Stimulated activated CD8-positive, alpha-beta memory T cell treated with anti-CD3 and anti-CD28 coated beads, Interleukin-7, amount 100 ng/mL, for 24 hours (primary cell): ENCODE data around the gene EXD2.
"Not testable (repeated sequence)": the region's sequence is repeated elsewhere in the genome, so short reads cannot be mapped to it uniquely, and the experiment has no call there.

ENCODE experiments used
- DNase-seq: peaks from one replicate; pipeline ENCODE4 v3.0.0-alpha.2; 2020; ENCODE audit warnings: low read depth

EXD2 gene

GRCh38 chr14:69259168-69259526, 67.8 kb downstream of the EXD2 start:
- DNase-seq = no peak

DNA sequence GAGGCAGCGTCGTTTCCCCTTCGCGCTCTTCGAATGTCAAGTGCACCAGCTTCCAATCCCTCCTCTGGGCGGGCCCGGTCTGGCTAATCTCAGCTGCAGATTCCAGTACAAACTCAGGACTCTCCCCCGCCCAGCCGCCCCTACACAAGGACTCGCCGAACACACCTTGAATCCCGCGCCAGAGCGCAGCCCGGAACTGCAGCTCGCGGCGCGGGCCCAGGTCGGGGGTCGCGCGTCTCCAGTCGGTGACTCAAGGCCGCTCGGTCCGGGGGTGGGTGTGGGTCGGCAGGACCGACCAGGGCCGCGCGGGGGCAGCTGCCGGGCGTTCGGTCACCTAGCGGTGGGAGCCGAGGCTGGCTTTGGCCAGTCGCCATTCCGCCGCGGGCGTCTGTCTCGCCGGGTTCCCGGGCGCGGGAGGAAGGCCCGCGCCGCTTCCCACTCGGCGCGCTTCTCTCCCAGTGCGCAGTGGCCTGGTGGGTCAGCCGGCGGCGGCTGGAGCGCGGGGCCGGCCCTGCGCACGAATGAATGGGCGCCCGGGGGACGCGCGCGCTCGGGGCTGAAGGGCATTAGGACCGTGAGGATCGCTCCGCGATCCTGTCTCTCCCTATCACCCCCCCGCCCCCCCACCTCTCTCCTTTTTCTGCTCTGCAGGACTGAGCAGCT, 68.4 kb downstream of the EXD2 start, which contains the start of gene GALNT16:
TSS of gene GALNT16 (plus strand) at position 632 of the 663 bp plus-strand sequence. CDS start 133 bp downstream, outside the sequence.
- DNase-seq = no peak

DNA sequence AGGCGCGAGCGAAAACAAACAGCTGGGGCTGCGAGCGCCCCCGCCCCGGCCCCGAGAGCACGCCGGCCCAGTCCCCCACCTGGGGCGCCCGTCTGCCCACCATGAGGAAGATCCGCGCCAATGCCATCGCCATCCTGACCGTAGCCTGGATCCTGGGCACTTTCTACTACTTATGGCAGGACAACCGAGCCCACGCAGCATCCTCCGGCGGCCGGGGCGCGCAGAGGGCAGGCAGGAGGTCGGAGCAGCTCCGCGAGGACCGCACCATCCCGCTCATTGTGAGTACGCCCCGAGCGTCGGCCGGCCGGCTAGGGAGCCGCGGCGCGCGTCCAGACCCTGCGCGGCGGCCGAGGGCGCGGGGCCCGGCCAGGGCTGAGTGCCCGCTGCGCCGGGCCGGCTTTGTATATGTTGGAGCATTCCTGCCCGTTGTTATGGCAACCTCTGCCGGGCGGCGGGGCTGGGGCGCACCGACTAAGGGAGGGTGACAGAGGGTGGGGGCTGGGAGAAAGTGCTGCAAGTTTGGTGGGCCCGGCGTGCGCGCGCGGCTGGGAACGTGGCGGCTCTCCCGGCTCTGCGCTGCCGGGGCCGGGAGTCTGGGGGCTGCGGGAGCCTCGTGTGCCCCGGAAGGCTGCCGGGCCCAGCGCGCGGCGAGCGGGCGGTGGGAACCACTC, 69.0 kb downstream of the EXD2 start:
- no peak for DNase-seq

DNA sequence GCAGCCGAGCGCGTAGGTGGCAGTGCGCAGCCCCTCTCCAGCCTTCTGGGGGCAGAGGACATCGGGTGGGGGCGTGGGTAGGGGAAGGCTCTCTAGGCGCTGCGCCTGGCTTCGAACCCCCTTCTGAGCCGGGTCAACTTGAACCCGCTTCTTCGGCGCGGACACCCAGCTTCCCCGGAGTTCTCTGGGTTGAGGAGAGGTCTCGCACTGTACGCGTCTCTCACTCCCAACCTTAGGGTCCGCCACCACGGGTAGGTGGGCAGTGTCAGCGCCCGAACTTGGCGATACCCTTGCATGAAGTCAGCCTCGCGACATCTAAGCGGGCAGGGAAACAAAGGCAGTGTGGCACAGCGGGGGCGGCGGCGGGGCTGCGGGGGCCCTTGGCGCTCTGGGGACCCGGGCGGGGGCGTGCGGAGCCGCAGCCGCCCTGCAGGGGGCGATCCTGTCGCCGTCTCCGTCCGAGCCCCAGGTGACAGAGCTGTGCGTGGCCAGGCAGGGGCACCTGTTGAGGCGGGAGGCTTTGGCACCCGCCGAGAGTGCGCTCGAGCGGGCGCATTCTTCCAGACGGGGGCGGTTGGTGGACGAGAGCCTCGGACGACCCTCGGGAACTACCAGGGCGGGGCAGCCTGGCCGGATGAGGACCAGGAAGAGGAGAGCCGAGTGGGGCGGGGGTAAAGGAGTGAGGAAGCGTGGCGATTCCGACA, 69.7 kb downstream of the EXD2 start:
- no peak for DNase-seq

DNA sequence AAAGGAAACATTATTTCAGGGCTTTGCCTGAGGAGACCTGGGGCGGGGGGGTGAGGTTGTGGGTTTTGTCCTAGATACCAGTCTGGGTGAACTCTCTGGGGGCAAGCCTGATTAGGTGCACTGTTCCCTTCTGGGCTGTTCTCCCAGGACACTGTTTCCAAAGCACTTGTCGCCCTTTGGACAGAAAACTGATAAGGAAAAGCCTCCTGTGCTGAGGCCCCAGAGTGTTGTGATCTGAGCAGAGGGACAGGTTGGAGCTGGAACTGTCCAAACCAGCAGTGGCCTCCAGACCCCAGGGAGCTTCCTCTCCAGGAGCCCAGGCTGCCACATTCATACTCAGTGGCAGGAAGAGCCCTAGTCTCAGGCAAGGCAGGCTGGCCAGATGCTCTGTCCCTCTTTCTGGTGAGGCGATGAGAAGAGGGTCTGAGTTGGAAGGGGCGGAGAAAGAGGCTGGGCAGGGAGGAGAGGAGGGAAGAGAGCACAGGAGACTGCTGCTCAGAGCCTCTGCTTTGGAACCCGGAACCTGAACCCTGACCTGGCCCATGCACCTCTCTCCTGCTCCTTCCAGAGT, 70.5 kb downstream of the EXD2 start:
- DNase-seq = no peak

GRCh38 chr14:69262516-69262915, 71.2 kb downstream of the EXD2 start:
- DNase-seq = no peak

GRCh38 chr14:69263364-69263763, 72.1 kb downstream of the EXD2 start:
- DNase-seq = no peak

- DNase-seq = no peak
Observed at GRCh38 chr14:69263771-69264170, 72.5 kb downstream of the EXD2 start.

GRCh38 chr14:69266572-69267345, 75.5 kb downstream of the EXD2 start:
- DNase-seq = no peak

- DNase-seq = no peak
Observed at GRCh38 chr14:69267492-69267891, 76.2 kb downstream of the EXD2 start.

GRCh38 chr14:69268223-69268622, 76.9 kb downstream of the EXD2 start:
- DNase-seq = no peak

DNA sequence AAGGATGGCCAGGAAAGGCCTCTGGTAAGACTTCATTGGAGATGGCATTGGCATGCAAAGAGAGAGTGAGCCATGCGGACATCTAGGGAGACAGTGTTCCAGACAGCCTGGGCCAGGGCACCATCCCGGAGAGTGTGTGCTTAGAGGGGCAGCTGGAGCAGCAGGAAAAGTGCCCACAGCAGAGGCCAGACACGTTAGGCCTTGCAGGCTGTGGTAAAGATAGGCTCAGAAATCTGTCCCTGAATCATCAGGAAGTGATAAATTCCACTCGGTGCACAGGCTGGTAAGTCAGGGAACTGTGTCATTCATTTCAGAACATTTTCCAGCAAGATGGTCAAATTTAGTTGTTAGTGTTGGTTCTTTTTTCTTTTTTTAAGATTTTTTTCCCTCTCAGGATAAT, 77.5 kb downstream of the EXD2 start:
- DNase-seq = no peak

DNA sequence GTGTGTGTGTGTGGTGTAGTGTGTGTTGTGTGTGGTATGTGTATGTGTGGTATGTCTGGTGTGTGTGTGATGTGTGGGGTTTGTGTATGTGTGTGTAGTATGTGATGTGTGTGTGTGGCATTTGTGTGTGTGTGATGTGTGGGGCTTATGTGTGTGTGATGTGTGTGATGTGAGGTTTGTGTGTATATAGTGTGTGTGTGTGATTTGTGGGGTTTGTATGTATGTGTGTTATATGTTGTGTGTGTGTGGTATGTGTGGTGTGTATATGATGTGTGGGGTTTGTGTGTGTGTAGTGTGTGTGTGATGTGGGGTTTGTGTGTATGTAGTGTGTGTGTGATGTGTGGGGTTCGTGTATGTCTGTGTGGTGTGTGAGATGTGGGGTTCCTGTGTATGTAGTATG, 78.1 kb downstream of the EXD2 start:
- no peak for DNase-seq

GRCh38 chr14:69270097-69270496, 78.8 kb downstream of the EXD2 start:
- no peak for DNase-seq

GRCh38 chr14:69270795-69271708, 79.8 kb downstream of the EXD2 start:
- DNase-seq = no peak

GRCh38 chr14:69274321-69274720, 83.0 kb downstream of the EXD2 start:
- DNase-seq = no peak

GRCh38 chr14:69275331-69275730, 84.0 kb downstream of the EXD2 start:
- no peak for DNase-seq

- DNase-seq = not testable (repeated sequence)
Observed at GRCh38 chr14:69277356-69277755, 86.1 kb downstream of the EXD2 start.

GRCh38 chr14:69280746-69281291, 89.5 kb downstream of the EXD2 start:
- no peak for DNase-seq

DNA sequence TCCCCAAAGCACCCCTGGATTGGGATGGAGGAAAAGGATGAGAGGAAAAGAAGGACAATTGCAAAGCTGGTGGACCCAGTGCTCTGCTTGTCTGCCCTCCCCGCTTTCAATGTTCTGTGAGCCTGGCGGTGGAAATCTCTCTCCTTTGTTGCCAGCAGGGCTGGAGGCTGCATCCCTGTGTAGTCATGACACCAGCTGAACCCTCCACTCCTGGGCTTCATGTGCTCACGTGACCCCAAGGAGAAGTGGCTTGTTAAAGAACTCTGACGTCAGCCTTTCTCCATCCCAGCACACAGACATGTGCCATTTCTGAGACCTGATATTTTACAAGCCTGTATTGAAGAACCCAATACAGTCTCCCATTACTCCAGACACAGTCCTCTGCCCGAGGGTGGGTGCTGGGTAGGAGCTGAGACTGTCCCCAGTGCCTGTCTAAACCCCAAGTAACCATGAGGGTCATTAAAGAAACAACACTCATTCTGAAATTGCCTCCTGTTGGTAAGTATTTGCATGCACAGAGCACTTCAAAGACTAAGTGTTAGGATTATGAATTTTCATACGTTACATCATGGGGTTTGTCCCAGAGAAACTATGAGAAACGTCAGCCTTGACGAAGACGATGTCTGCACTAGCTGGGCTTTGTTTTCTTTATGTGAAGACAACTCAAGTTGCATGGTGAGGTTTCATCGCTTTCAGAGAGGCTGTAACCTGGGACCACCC, 90.3 kb downstream of the EXD2 start:
- no peak for DNase-seq
